HG02571 (cell line): ENCODE results near the gene AEBP1.

Source experiments
- ATAC-seq: cut with Tn5 transposase; IDR thresholded peaks from one replicate; pipeline ENCODE4 v1.9.1; 2021; ENCODE audit warnings: mild to moderate bottlenecking, moderate library complexity; ENCODE audit not compliant: unreplicated experiment

The AEBP1 gene

GRCh38 chr7:44152971-44153947, 49.1 kb downstream of the AEBP1 start:
- ATAC-seq, result no peak

- no peak for ATAC-seq
Observed at GRCh38 chr7:44153948-44154335, 49.8 kb downstream of the AEBP1 start.

GRCh38 chr7:44154703-44155102, 50.6 kb downstream of the AEBP1 start:
- ATAC-seq, result no peak

- ATAC-seq, result no peak
Observed at GRCh38 chr7:44155191-44156185, 51.3 kb downstream of the AEBP1 start.

GRCh38 chr7:44156453-44157010, 52.4 kb downstream of the AEBP1 start:
- ATAC-seq, result no peak

GRCh38 chr7:44157116-44158080, 53.3 kb downstream of the AEBP1 start:
- ATAC-seq, result no peak

GRCh38 chr7:44158096-44158872, 54.1 kb downstream of the AEBP1 start:
- ATAC-seq, result no peak

- no peak for ATAC-seq
Observed at GRCh38 chr7:44158873-44159631, 54.9 kb downstream of the AEBP1 start.

GRCh38 chr7:44159824-44160630, 55.9 kb downstream of the AEBP1 start:
- ATAC-seq, result no peak

GRCh38 chr7:44161371-44161770, 57.2 kb downstream of the AEBP1 start:
- ATAC-seq, result no peak

GRCh38 chr7:44162179-44162578, 58.0 kb downstream of the AEBP1 start:
- ATAC-seq, result no peak

- ATAC-seq, result no peak
Observed at GRCh38 chr7:44162785-44163395, 58.7 kb downstream of the AEBP1 start.

- ATAC-seq, result no peak
Observed at GRCh38 chr7:44163591-44163990, 59.4 kb downstream of the AEBP1 start.
